ENCODE measurements around the gene PTCHD1.

Gene PTCHD1

GRCh38 chrX:23334848-23335599, at the start of gene PTCHD1:
Gene PTCHD1 (plus strand): TSS chrX:23334849. CDS start chrX:23334876, 27 bp downstream.
- DNase-seq: no peak

DNA sequence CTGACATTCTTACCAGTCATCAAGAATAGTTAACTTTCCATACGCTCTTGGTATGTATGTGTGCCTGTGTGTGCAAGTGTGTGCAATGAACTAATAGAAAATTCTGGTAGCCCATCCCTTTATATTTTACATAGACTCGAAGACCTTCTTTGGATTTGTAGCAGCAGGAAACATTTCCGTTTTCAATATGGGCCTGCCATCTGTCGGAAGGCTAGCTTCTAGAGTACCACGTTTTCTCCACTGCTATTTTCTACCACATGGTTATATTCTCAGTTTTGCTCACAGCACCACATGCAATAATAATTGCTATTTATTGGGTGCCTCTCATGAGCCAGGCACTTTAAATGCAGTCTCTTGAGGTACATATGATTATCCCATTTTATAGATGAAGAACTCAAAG, 47.9 kb upstream of the PTCHD1 start:
- no peak for DNase-seq

DNA sequence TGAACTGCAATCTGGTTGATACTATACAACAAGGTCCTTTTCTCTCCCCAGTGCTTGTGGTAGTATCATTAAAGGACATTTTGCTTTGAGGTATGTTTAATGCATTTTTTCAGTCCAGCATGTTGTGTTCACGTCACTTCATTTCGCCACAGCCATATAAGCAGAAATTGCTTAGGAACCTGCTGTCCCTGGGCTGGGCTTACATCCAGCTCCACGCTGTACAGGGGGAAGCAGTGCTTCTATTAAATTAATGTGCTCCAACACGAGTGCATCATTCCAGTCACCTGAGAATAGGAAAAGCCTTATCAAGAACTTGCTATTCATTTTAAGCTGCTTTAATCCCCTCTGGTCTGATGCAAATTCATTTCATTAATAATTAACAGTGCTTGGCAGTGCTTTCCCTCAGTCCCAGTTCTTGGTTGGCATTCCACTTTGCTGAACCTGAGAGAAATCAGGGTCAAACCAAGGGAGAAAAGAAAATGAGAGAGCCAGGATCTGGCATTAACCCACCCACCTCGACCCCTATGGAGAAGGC, 47.4 kb upstream of the PTCHD1 start:
- DNase-seq: no peak

DNA sequence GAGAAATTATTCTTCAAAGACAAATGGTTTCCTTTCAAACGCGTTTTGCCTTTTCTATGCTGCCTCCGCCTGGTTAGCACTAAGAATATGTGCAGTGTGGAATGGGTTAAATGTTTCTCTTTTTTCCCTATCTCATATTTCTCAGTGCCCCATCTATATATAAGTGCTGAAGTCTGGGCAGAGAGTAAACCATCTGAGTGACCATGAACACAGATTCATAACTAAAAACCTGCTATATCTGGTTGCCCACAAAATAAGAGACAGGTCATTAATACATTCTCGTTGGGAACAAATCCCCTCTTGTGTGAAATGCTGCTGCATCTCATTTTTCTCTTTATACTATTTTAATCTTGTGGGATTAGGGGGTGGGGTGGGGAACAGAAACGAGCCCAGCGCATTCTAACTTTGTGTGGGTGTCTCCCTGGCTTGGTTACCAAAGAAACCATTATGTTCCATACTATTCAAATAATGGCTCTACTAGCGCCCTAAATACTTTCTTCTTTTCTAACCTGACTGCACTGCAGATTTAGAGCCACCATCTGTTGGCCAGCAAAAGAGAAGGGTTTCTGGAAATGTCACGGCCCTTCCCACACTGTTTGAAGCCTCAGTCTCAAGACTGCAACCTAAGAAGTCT, 42.2 kb upstream of the PTCHD1 start:
- no peak for DNase-seq

- DNase-seq: no peak
These were observed 41.5 kb upstream of the PTCHD1 start for GRCh38 chrX:23292988-23293651.

- DNase-seq: no peak
These were observed 29.8 kb upstream of the PTCHD1 start for GRCh38 chrX:23304881-23305280.

DNA sequence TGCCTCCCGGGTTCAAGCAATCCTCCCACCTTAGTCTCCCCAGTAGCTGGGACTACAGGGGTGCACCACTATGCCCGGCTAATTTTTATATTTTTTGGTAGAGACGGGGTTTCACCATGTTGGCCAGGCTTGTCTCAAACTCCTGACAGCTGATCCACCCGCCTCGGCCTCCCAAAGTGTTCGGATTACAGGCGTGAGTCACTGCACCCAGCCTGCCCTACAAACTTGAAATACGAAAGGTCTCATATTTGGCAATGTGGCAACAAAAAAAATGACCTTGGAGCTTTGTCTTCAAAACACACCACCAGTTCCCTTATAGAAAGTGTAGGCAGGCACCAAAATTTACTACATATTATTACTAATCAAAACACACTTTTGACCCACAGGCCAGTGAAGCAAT, 22.9 kb upstream of the PTCHD1 start:
- no peak for DNase-seq

- DNase-seq: no peak
These were observed 22.5 kb upstream of the PTCHD1 start for GRCh38 chrX:23312136-23312535.

DNA sequence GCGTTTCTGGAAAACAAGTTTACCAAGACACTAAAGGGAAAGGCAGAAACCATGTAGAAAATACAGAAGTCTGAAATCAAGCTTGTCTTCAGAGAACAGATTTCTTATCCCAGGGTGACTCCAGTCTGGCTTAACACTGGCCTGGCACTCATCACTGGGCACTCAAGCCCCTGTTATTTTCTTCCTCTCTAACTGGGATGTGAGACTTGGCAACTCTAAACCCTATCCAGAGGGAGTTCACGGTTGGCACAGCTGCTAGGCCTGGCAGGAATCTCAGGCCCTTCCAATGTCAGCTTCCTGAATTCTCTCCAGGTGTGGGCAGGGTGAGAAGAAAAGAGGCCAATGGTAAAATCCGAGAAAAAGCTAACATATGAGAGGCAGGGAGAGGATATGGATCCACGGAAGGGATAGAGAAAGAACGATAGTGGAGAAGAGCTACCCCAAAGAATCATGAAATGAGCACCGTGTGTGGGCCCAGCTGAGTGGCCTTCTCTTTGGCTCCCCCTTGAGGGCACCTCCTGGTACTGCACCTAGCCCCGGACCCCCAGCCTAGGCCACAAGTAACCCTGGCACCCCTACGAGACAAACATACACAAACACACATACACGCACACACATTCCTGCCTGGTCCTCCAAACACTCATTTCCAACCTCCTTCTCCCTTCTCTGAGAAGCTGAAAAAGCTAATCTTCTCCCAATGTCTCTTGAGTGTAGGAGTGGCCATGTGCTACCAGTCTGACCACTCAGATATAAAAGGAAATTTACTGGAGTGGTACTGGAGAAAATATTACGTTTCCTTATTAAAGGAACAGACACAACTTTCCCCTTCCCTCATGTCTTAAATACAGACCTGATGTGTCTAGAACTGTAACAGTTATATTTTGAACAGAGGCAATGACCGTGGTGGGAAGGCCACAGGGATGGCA, 16.6 kb upstream of the PTCHD1 start:
- DNase-seq: no peak

DNA sequence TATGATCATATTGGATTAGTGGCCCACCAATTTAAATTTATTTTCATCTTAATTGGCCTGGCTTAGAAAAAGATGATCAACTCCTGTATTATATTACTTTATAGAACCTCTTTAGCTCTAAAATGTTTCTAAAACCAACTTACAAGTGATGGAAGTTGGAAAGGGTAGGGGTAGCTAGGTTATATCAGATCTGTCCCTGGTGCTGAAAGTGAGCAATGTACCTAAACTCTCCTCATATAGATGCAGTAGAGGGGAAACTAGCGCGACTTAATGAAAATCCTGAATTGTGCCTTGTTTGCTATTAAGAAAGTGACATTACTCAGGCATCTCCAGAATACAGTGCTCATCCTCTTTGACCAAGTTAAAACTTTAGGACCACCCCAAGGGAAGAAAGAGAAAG, 7.5 kb upstream of the PTCHD1 start:
- no peak for DNase-seq

DNA sequence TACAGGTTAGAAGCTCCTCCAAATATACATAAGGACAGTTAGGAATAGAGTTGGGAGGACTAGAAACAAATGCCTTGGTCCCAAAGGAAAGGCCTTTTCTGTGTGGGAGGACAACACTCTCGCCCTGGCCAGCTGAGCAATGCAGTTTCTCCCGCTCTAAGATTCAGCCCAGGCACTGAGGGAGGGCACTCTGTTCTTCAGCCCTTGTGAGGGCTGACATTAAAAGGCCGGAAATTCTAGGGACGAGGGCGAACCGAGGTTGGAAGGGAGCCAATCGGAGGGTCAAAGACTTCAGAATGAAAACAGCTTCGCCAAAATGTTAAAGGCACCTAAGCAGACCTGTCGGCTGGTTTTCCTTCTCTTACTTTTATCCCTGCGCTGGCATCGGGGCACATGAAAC, 2.9 kb upstream of the PTCHD1 start:
- no peak for DNase-seq

- DNase-seq: no peak
These were observed 2.4 kb upstream of the PTCHD1 start for GRCh38 chrX:23332101-23332887.

DNA sequence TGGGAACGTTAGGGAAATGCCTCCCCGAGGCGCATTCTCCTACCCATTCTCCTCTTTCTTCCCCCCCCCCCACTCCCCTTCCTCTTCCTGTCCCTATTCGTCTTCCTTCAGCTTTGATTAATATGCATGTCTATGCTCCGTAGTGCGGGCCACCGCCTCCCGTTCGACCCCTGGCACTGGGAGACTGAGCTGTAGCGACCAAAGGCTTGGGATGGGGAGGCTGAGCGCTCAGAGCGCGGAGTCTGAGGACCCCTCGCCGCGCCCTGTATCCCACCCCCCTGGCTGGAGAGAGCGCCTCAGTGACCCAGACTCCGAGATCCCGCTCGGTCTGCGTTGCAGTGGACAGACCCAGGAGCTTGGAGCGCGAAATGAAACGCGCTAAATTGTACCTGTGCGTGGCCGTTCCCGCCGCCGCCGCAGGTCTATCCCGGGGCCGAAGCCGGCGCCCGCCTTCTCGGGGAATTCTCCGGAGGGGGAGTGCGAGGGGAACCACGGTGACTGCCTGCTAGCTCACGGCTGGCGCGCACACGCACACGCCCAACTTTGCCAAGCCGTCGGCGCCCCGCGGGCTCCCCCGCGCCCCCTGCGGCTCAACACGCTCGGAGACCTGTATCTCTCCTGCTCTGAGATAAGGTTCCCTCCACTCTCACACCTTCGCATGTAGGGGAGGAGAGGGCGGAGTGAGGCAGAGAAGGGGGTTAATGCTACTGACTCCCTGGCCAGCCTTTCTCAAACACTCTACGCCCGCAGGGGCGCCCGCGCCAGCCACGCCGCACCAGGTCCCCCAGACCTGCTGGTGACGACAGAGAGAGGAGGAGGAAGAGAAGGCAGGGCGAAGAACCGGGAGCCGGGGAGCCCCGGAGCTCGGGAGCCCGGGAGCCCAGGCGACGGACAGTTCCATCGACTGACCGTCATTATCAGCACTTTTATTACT, 1.5 kb upstream of the PTCHD1 start:
- no peak for DNase-seq

GRCh38 chrX:23333842-23334520, 668 bp upstream of the PTCHD1 start:
- no peak for DNase-seq

- DNase-seq: no peak
These were observed 165 bp upstream of the PTCHD1 start for GRCh38 chrX:23334521-23334847.

DNA sequence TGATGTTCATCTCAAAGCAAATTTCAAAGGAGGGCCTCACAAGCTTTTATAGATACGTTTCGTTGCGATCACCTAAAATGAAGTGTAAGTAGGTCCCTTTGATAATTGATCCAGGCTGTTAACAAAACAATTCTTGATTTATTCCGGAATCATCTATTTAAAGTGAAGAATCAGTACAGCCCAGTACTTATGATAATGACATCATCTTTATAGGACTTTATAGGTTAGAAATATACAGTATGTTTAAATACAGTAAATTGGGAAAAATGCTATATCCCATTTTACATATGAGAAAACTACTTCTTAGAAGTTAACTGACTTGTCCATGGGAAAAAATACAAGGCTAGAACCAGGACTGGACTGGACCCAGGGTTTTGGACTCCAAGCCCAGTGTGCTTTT, 3.7 kb downstream of the PTCHD1 start:
- DNase-seq: no peak

DNA sequence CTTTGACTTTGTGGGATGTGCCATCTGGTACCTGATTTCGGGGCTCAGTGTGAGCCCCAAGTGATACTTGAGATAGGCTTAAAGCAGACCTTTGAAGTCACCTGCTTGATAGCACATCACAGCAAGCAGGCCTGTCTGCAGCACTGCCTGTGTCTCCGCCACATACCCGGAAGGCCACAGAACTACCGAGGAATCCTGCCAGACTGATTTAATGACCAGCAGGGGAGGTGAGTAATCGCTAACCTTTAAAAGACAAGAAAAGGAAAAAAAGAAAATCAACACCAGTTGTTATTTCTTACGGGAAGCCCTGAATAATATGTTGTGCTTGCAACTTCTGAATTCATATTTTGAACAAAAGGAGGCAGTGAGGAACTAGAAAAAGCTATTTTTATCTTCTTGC, 6.8 kb downstream of the PTCHD1 start:
- no peak for DNase-seq

DNA sequence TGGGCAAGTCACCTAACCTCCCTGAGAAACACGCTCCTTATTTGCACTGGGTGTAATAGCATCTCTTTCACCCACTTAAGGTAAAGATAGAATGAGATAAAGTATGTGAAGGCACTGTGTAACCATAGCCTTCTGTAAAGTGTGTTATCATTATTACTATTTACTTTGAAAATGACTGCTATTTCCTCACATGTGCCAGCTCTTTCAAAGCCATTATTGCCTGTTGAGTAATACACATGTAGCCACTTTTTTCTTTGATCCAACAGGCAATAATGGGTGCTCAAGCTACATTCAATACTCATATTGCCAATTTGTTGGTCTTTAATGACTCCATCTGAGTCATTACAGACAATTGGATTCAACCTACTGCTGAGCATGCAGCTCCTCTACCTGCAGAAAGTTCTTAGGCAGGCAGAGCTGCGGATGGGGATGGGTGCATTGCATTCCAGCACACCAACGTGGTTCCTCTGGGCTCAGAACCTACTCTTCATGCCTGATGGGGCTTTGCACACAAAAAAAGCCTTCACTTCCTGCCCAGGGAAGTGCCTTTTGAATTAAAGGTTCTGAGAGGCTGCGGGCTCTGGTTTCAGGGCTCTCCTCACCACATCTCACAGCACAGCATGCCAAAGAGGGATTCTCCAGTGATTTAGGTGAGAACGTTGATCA, 9.7 kb downstream of the PTCHD1 start:
- no peak for DNase-seq

GRCh38 chrX:23344904-23345271, 10.2 kb downstream of the PTCHD1 start:
- no peak for DNase-seq

DNA sequence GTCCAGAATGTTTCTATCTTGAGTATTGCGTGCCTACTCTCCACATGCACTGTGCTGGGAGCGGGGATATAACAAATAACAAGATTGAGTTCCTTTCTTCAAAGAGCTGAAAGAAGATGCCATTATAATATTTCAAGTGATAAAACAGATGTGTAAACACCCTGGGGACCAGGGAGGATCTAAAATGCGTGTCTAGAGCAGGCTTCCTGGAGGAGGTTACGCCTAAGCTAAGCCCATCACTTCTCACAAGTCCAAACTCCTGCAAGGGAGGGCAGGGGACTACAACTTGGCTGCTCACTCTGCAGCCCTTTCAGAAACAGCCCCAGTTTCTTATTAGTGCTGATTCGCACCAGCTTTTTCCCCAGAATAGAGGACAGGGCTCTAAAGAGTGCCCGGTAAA, 21.5 kb downstream of the PTCHD1 start:
- no peak for DNase-seq

Data from NCI-H2029 (cell line).